Liver (tissue), 3 donors: ENCODE data around the gene PIEZO1.

Source experiments
- GABPA ChIP-seq, 2 donors: IDR thresholded peaks in 1 of 2; conservative IDR thresholded peaks in 1 of 2; 2 replicates each; pipeline ENCODE4 v1.6.1; 2016; ENCODE audit warnings: antibody characterized with exemption in 2 of 2, mild to moderate bottlenecking in 1 of 2, moderate library complexity in 1 of 2
- JUND ChIP-seq, 2 donors: IDR thresholded peaks; 2 replicates each; pipeline ENCODE4 v1.6.1; 2016; ENCODE audit warnings: antibody characterized with exemption in 2 of 2
- RXRA ChIP-seq, 2 donors: IDR thresholded peaks; 2 replicates each; pipeline ENCODE4 v1.6.1; 2017 to 2018; ENCODE audit warnings: antibody characterized with exemption in 2 of 2, mild to moderate bottlenecking in 1 of 2
- SP1 ChIP-seq: IDR thresholded peaks from 2 replicates; pipeline ENCODE4 v1.6.1; 2018; ENCODE audit warnings: antibody characterized with exemption, mild to moderate bottlenecking
- TAF1 ChIP-seq: conservative IDR thresholded peaks from 2 replicates; pipeline ENCODE4 v1.6.1; 2016; ENCODE audit warnings: antibody characterized with exemption, mild to moderate bottlenecking
- YY1 ChIP-seq: IDR thresholded peaks from 2 replicates; pipeline ENCODE4 v1.6.1; 2016; ENCODE audit warnings: antibody characterized with exemption, mild to moderate bottlenecking
- TF ChIP-seq, protein P1 (sequence below): fragments of 150-350 bp; IDR thresholded peaks from 2 replicates; pipeline ENCODE4 v1.5.1; 2017; ENCODE audit warnings: improper control_type of control experiment, low read depth, low read length; ENCODE audit not compliant: missing input control
- TF ChIP-seq, protein P2 (sequence below): IDR thresholded peaks from 2 replicates; pipeline ENCODE4 v1.6.1; 2016; ENCODE audit warnings: antibody characterized with exemption
- donor health status: healthy.
- donor health status: healthy.

DNA sequence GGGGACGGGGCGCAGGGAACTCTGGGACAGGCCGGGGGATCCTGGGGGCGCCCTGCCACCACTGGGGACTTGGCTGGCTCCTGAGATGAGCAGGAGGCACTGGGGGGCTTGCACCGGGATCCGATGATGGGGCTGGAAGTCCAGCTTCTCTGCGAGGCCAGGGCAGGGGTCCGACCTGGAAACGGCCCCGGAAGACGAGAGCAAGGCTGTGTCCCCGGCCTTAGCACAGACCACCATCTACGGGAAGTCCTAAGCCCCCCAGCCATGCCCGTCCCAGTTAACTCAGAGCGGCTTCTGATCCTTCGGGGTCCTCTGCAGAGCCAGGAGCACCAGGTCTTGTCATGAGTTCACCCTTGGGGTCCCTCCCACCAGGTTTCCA, 19.1 kb upstream of the PIEZO1 start:
- TF ChIP-seq, protein P1, sequence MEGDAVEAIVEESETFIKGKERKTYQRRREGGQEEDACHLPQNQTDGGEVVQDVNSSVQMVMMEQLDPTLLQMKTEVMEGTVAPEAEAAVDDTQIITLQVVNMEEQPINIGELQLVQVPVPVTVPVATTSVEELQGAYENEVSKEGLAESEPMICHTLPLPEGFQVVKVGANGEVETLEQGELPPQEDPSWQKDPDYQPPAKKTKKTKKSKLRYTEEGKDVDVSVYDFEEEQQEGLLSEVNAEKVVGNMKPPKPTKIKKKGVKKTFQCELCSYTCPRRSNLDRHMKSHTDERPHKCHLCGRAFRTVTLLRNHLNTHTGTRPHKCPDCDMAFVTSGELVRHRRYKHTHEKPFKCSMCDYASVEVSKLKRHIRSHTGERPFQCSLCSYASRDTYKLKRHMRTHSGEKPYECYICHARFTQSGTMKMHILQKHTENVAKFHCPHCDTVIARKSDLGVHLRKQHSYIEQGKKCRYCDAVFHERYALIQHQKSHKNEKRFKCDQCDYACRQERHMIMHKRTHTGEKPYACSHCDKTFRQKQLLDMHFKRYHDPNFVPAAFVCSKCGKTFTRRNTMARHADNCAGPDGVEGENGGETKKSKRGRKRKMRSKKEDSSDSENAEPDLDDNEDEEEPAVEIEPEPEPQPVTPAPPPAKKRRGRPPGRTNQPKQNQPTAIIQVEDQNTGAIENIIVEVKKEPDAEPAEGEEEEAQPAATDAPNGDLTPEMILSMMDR: no peak
- TF ChIP-seq, protein P2, sequence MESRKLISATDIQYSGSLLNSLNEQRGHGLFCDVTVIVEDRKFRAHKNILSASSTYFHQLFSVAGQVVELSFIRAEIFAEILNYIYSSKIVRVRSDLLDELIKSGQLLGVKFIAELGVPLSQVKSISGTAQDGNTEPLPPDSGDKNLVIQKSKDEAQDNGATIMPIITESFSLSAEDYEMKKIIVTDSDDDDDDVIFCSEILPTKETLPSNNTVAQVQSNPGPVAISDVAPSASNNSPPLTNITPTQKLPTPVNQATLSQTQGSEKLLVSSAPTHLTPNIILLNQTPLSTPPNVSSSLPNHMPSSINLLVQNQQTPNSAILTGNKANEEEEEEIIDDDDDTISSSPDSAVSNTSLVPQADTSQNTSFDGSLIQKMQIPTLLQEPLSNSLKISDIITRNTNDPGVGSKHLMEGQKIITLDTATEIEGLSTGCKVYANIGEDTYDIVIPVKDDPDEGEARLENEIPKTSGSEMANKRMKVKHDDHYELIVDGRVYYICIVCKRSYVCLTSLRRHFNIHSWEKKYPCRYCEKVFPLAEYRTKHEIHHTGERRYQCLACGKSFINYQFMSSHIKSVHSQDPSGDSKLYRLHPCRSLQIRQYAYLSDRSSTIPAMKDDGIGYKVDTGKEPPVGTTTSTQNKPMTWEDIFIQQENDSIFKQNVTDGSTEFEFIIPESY: no peak
- TF ChIP-seq TAF1: no peak
- no peak for TF ChIP-seq YY1
- TF ChIP-seq JUND (IDR thresholded peaks at IDR 0.05): no peak
- TF ChIP-seq RXRA (IDR thresholded peaks at IDR 0.05): no peak
- TF ChIP-seq GABPA (IDR thresholded peaks at IDR 0.05 in 1 of 2, conservative IDR thresholded peaks at IDR 0.05 in 1 of 2): no peak
- no peak for TF ChIP-seq SP1
